ENCODE data around the gene SEMA5A. TPM values are rescaled to one million over a fixed set of nuclear protein-coding genes. Genes with fewer than 3 reads are reported as not detected.

The SEMA5A gene
- total RNA-seq, 4 donors from 2014 or later, result 2.6 to 36.5 (median 4.7) TPM

- TF ChIP-seq CTCF (IDR thresholded peaks at IDR 0.05; ENCODE audit: low read depth), result no peak
Observed at GRCh38 chr5:9464478-9464877, 81.4 kb downstream of the SEMA5A start.

GRCh38 chr5:9462109-9462508 is 83.8 kb downstream of the SEMA5A start:
- no peak for TF ChIP-seq CTCF (IDR thresholded peaks at IDR 0.05; ENCODE audit: low read depth)

GRCh38 chr5:9460885-9461645 is 84.8 kb downstream of the SEMA5A start:
- no peak for TF ChIP-seq CTCF (IDR thresholded peaks at IDR 0.05; ENCODE audit: low read depth)

GRCh38 chr5:9456435-9457042 is 89.3 kb downstream of the SEMA5A start:
- no peak for TF ChIP-seq CTCF (IDR thresholded peaks at IDR 0.05; ENCODE audit: low read depth)

- no peak for TF ChIP-seq CTCF (IDR thresholded peaks at IDR 0.05; ENCODE audit: low read depth)
Observed at GRCh38 chr5:9455826-9456434, 89.9 kb downstream of the SEMA5A start.

- TF ChIP-seq CTCF (IDR thresholded peaks at IDR 0.05; ENCODE audit: low read depth), result no peak
Observed at GRCh38 chr5:9454491-9454890, 91.4 kb downstream of the SEMA5A start.

- TF ChIP-seq CTCF (IDR thresholded peaks at IDR 0.05; ENCODE audit: low read depth), result no peak
Observed at GRCh38 chr5:9454012-9454481, 91.8 kb downstream of the SEMA5A start.
